Right kidney (tissue), 1 donor: ENCODE measurements around the gene GASK1A.
"Not testable (repeated sequence)": the region's sequence is repeated elsewhere in the genome, so short reads cannot be mapped to it uniquely, and the experiment has no call there.

Experiments used
- DNase-seq: peaks from one replicate; pipeline ENCODE4 v3.0.0-alpha.2; 2016

Gene GASK1A

DNA sequence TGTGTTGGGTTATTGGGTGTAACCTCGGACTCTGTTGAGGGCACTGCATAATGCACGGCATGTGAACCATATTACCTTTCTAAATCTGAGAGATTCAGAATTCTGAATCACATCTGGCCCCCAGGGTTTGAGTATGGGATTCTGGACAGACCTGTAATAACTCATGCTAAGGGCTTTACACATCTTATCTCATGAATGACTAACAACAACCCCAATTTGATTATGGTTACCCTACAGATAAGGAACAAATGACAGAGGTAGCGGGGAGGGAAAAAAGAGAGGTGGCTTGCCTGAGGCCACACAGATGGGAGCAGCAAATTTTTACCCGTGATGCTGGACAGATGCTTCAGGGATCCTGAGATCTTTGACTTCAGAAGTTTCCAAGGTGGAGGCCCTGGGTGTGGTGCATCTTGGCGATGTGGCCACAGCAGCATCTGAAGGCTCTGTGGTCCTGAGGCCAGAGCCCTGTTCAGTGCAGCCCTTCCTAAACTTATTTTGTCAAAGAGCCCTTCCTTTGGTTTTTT is 83.0 kb downstream of the GASK1A start:
- no peak for DNase-seq

DNA sequence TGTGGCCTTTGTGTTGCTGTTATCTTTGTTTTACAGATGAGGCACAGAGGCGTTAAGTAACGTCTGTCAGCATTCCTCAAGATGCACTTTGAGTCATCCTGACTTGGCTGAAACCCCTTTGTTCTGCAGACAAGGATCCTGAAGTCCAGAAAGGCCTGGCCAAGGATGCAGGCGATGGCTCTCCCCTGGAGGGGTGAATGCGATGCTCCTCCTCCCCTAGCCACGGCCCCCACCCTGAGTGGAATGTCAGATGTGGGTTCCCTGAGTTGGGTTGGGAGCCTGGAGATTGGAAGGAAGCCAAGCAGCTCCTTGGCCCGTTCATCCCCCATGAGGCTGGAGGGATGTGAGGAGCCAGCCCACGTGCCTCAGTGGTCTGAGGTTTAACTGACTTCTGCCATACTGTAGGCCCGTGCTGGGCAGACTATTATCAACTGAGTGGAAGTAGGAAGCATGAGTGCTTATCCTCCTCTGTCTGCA is 83.5 kb downstream of the GASK1A start:
- DNase-seq, result no peak

DNA sequence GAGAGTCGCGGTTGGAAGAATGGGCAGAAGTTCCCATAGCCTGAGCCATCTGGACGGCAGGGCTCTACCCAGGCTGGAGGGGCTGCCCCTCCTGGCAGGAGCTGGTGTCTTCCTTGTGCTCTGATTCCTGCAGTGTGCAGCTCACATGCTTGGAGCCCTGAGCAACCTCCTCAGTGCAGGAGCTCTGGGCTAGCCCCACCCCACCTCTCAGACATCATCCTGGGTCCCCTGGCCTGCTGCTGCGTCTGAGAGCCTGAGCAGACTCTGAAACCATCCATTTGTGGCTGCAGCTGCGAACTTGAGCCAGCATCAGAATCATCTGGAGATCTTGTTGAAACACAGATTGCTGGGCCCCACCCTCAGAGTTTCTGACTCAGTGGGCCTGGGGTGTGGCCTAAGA is 84.0 kb downstream of the GASK1A start:
- DNase-seq, result no peak

DNA sequence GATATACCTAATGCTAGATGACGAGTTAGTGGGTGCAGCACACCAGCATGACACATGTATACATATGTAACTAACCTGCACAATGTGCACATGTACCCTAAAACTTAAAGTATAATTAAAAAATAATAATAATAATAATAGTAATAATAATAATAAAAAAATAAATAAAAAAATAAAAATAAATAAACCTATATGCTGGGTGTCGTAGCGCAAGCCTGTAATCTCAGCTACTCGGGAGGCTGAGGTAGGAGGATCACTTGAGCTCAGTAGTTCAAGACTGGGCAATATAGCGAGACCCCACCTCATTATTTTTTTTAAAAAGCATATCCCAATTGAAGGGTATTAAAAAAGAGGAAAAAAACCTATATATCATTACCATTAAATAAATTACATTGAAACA is 91.6 kb downstream of the GASK1A start:
- DNase-seq, result not testable (repeated sequence)

DNA sequence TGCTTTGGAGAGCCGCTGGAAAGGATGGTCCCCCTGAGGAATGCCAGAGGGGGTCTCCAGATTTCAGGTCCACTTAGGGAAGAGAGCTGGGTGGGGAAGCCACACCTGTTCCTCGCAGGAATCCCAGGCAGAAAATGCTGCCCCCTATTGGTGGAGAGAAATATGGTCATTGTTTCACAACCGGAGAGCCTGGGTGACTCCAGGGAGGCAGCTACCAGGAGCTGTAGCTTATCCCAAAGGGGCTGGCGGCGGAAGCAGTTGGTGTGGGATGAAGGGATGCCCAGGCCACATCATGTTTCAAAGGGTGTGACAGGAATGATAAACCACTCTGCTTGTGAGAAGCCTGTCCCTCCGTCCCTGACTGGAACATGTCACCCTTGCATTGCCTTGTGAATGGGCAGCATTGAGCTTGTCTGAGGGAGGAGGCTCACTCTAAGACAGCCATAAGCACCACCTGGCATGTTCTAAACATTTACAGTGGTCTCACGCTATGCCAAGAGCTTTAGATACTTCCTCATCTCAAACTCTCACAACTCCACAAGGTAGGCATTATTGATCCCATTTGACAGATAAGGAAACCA is 92.3 kb downstream of the GASK1A start:
- DNase-seq, result no peak

DNA sequence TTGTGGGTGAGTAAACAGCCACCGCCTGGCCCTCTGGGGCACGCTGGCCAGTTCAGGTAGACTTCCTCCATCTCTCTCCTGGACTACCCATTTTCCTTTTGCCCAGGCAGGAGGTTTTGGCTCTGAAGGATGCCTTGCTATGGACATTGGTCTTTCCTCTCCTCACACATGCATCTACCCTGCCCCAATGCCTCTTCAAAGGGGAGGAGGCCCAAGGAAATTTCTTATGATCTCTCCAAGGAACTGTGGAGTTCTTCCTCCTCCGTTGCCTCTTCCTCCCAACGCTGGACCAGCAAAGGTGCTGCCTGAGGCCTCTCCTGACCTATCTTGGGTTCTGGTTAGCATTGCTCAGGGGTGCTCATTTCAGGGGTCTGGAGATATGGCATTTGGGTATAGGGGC is 93.2 kb downstream of the GASK1A start:
- DNase-seq, result no peak

DNA sequence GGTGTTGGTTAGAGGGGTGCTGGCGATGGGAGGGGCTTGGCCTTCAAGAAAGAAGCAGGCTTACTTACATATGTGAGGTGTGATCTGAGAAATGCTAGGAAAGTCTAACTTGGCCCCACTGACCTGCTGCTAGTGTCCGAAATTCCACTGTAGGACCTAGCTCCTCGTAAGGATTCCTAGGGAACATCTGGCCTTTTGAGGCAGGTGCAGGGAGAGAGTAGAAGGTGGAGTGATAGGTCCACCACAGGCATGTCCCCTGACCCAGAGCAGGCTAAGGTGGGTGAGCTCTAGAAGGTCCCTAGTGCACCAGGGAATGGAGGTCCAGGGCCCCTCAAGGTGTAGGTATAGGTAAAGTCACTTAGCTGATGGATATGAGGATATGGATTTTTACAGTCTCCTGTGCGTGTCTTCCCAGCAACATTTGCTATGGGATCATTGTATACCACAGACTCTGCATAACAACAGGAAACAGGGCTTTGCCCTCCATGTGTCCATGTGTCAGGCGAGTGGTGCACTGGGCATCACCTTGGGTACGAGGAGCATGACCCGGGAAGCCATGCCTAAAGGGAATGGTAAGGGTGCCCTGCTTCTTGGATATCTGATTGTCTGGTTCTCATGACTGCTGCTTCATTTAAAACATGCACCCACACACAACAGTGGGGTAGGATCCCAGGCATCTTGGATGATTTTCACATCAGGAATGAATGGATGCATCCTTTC is 94.2 kb downstream of the GASK1A start:
- DNase-seq, result no peak

DNA sequence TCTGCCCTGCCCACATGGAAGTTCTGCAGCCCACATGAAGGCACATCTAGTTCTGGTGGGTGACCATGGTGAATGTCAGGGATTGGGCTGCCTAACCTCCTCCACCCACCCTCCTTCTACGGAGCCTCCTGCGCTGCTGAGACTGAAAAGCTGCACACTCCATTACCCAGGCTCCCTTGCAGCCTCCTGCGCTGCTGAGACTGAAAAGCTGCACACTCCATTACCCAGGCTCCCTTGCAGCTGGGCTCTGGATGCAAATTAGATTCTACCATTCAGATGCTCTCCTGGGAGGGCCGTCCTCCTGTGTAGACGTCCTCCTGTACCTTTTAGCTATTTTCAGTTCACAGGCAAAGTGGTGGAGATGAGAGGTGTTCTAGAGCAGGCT is 94.7 kb downstream of the GASK1A start:
- DNase-seq, result no peak

DNA sequence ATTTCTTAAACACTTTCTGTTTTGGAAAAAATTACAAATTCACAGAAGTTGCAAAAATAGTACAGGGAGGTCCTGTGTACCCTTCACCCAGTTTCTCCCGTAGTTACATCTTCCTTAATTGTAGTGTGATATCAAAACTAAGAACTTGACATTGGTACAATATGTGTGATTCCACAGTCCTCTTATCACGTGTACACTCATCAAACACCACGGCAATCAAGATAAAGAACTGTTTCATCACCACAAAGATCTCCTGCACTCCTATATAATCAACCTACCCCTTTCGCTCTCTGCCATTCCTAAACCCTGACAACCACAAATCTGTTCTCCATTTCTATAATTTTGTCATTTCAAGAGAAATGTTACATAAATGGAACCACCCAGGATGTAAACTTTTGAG is 95.4 kb downstream of the GASK1A start:
- DNase-seq, result no peak

DNA sequence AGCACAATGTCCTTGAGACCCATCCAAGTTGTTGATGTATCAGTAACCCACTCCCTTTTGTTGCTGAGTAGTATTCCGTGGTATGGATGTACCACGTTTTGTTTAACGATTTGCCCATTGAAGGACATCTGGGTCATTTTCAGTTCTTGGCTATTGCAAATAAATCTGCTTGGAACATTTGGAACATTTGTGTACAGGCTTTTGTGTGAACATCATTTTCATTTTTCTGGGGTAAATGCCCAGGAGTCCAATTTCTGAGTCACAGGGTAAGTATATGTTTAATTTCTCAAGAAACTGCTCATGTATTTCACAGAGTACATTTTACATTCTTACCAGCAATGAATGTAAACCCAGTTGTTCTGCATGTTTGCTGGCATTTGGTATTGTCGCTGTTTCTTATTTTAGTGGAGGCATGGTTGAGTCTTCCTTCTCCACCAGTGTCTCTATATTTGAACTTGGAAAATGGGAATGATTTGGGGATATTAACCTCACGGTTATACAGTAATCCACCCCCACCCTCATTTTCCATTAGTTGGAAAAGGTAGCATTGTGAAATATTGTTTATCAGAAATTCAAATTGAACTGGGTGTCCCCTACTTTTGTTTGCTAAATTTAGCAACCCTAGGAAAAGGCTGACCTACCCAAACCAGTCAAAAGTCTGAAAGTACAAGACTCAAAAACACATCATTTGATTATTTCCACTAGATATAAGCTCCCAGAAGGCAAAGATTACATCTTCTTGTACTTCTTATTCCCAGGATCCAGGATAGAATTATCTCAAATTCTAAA is 96.0 kb downstream of the GASK1A start:
- no peak for DNase-seq

DNA sequence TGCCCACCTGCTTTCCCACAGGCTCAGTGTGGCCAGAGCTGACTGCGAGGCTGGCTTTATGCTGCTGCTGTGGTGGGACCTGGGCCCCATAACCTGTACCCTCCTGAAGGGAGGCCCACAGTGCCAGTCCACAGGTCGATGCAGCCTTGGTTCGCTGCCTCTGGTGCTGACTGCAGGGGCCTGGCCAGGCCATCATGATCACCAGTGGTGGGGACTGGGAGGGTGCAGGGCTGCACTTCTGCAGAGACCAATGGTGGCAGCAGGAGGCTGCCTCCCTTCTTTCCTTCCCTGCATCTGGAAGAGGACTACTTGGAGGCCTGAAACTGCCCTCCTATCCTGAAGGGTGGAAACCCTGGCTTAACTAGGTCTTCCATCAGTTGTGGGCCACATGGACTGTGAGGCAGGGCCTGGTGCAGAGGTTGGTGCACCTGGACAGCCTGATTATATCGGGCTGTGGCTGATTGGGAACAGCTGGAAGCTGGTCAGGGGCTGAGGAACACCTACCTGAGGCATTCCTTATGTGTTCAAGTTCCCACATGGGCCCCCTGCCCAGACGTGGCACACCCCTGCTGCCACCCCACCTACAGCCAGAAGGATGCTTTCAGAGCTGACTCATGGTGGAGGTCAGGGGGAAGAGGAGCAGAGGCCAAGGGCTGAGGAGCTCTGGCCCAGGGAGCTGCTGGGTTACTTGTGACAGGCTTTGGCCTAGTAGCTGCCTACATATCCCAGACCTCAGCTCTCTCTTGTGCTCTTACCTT is 97.0 kb downstream of the GASK1A start:
- no peak for DNase-seq

DNA sequence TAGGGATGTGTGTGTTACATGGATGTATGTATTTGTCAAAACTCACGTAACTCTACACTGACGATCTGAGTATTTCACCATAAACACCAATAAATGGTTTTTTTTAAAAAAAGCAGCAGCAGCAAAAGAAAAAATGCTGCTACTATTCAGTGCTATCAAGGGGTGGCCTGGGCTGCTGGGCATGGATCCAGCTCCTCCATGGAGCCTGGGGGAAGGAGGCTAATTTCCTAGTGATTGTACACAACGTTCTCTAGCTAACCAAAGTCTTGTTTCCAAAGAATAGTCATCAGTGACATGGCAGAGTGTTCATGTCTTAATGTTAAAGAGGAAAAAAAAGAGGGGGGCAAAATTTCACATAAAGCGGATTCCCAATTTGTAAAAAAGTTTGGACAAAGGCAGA is 97.7 kb downstream of the GASK1A start:
- no peak for DNase-seq

DNA sequence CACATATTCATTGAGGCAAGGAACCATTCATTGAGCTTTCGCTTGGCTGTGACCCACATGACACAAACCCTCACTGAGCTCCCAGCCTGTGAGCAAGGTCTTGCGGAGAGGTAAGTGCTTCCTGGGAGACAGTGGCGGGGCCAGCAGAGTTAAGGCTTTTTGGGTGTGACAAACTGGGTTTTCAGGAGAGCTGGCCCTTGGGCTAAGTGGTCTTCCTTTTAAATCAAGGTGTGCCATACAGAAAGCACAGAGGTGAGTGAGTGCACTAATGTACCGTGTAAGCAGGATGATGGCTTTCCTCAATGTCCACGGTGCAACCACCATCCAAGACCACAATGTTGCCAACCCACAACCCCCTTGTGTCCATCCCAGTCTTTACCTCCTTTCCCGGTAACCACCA is 98.2 kb downstream of the GASK1A start:
- DNase-seq, result no peak

DNA sequence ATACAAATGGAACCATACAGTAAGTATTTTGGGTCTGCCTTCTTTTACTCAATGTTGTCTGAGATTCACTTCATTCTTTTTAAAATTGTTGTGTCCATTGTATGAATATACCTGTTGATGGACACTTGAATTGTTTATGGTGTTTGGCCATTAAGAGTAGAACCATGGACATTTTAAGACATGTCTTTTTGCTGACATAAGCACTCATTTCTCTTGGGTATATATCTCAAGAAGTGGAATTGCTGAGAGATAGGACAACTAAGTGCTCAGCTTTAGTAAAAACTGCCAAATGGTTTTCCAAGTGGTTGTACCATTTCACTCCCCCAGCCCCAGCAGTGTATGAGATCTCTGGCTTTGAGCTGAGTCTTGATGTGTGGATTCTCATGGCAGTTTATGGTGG is 98.6 kb downstream of the GASK1A start:
- no peak for DNase-seq

DNA sequence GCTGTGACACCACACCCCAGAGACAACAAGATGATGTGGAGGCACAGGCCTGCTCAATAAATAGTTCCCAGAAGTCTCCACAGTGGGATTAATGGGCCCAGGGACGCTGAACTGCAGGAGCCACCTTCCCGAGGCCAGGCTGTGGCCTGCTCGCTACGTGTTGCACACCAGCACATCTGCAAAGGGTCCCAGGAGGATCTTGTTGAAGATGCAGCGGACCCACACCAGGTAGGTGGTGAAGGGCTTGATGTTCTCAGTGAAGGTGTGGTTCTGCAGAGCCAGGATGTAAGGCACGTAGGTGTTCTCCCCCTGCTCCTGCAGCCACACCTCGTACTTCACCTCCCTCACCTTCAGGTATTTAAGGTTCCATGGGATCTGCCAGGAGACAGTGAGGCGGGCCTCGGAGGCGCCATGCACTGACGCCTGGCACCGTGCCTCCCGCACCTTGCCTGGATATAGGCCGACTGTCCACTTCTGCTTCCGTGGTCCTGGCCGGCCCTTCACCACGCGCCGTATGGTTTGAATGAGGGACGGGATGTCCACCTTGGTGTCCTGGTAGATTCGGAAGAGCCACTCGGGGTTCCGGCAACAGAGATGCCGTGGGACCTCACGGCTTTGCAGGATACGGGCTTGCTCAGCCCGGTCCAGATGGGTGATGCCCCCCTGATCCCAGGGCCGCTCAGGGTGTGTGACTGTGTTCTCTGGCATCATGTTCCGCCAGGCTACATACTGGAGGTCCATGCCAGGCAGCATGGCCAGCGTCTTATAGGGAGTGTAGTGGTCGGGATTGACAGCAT is 100.6 kb downstream of the GASK1A start:
- DNase-seq, result no peak

DNA sequence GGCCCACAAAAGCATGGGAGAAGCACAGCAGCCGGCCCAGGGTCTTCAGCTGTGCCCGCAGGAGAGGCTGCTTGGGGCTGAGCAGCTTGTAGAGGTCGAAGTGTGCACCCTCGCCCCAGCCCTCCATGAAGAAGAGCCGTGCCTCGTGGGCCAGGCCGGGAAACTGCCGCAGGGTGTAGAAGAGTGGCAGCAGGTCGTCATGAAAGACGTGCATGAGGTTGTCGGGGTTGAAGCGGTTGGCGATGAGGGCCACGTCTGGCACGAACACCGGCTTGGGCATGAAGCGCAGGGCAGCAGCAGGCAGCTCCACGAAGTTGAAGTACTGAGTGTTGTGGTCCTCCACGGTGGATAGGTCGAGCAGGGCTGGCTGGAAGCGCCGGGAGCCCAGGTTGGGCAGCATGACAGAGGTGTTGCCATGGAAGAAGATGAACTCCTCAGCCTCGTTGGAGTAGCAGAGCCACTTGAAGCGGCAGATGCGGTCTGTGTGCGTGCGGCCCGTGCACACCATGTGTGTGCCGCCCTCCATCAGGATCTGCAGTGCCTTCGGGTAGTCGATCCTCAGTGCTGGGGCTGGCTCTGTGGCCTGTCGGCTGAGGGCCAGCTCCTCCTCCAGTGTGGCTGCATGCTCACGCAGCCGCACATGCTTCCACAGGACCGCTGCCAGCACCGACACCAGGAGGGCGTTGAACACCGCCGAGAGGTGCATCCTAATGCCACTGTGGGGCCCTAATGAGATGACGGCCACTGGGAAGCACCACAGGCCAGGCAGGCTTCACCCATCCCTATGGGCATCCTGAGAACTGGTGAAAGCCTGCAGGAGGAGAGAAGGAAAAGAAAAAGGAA is 101.8 kb downstream of the GASK1A start:
- DNase-seq, result no peak

DNA sequence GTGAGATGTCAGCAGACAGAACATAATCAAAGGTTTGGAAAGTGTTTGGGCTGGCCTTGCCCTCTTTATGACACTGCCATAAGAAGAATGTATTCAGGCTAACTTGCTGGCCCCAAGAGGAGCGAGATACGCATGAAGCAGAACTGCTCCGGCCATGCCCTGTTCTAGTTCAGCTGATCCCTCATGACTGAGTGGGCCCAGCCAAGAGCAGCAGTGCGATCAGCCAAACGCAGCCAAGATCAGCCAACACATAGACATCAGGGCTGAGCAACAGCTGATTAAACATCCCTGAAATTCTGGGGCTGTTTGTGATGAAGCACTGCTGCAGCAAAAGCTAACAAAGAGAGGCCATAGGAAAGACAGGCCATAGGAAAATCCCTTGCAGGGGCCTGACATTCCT is 102.7 kb downstream of the GASK1A start:
- DNase-seq, result no peak

DNA sequence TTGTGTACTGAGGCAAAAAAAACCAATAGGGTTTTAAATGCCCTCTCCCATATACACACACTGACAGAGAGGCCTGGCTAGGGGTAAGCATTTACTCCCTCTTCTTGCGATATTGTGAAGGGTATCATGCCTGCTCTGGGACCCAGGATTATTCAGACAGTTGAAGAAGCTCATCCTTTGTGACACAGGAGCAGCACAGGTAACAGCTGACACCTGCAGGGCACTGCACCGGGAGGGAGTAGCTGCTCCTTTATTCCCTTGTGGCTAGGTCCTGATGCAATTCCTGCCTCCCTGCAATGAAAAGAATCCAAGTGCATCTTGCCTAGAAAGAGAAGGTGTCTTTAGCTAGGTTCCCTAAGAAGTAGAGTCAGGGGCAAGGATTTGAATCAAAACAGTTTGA is 103.3 kb downstream of the GASK1A start:
- no peak for DNase-seq

DNA sequence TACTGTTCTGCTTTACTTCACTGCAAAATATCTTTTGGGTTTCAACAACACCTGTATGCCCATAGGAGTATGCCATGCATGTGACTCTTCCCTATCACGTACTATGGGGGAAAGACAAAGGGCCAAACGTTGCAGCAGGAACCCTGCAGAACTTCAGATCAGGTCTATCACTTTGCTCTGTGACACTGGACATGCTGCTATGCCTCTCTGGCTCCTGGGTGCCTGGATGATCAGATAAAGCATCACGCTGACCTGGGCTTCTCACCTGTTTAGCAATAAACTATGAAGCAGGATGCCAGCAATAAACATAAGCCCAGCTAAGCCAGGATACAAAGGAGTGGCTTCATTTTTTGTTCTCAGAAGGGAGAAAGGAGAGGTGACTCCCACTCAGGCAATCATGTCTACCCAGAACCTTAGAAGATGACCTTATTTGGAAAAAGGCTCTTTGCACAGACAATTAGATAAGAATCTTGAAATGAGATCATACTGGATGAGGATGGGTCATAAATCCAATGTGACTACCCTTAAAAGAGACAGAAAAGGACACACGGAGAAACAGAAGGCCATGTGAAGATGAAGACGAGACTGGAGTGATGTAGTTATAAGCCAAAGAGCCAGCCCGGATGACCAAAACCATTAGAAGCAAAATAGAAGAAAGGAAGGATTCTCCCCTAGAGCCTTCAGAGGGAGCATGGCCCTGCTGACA is 107.5 kb downstream of the GASK1A start:
- DNase-seq, result no peak

DNA sequence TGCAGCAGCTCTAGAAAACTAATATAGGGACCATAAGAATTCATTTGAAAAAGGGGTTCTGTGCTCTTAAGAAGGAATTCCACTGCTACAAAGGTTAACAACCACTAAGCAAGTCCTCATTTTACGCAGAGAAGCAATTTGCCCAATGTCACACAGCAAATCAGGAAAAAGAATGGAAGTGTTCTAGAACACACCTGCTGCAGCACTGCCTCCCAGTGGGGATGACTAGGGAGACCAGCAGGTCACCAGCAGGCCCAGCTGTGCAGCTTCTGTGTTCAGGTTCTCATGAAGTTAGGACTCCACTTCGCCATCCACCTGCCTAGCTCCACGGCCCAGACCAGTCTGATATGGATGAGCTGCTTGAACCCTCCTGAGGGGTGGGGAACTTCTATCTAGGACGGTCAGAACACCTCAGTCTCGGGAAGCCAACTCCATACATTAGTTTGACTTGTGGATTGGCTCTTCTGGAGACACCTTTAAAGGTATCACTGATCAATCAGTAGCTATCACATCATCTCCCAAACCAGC is 108.2 kb downstream of the GASK1A start:
- DNase-seq, result no peak
